OCI-LY3 (cell line): ENCODE data around the gene TECPR2.

Source experiments
- H2AFZ ChIP-seq: fragments of 200-600, 300-600 bp; shearing (Covaris generic); 2 replicates; pipeline ENCODE4 v1.6.0; 2014; ENCODE audit warnings: antibody characterized with exemption, low read depth, low read length
- H3K27ac ChIP-seq: fragments of 200-600, 300-600 bp; sonication (generic); 2 replicates; pipeline ENCODE4 v1.5.1; 2014; ENCODE audit warnings: mild to moderate bottlenecking, low read length, moderate library complexity, mixed read lengths
- H3K27me3 ChIP-seq: fragments of 200-600, 300-600 bp; sonication (generic); 2 replicates; pipeline ENCODE4 v1.6.1; 2014; ENCODE audit warnings: low read depth, low read length, mixed read lengths
- H3K36me3 ChIP-seq: fragments of 200-600, 300-600 bp; sonication (generic); replicated peaks from 2 replicates; pipeline ENCODE3; 2014; ENCODE audit warnings: low read depth, low read length, mixed read lengths
- H3K4me1 ChIP-seq: fragments of 300-600, 200-600 bp; sonication (generic); 2 replicates; pipeline ENCODE4 v1.6.1; 2014; ENCODE audit warnings: low read length, mixed read lengths
- H3K4me2 ChIP-seq: fragments of 200-600, 300-600 bp; sonication (generic); 2 replicates; pipeline ENCODE4 v1.6.1; 2014; ENCODE audit warnings: low read length, mixed read lengths
- H3K4me3 ChIP-seq: fragments of 300-600, 200-600 bp; sonication (generic); 2 replicates; pipeline ENCODE4 v1.5.1; 2014; ENCODE audit warnings: antibody characterized with exemption, mild to moderate bottlenecking, low read length, moderate library complexity
- H3K79me2 ChIP-seq: fragments of 300-600, 200-600 bp; shearing (Covaris generic); 2 replicates; pipeline ENCODE4 v1.6.1; 2014; ENCODE audit warnings: mild to moderate bottlenecking, low read length, mixed read lengths
- H3K9ac ChIP-seq: fragments of 300-600, 200-600 bp; shearing (Covaris generic); 2 replicates; pipeline ENCODE4 v1.6.0; 2014; ENCODE audit warnings: mild to moderate bottlenecking, low read length, moderate library complexity
- H3K9me3 ChIP-seq: fragments of 200-600, 300-600 bp; shearing (Covaris generic); 2 replicates; pipeline ENCODE4 v1.6.1; 2014; ENCODE audit warnings: low read length, mixed read lengths; ENCODE audit not compliant: insufficient read depth
- H4K20me1 ChIP-seq: fragments of 200-600, 300-600 bp; sonication (generic); 2 replicates; pipeline ENCODE4 v1.6.1; 2016; ENCODE audit warnings: low read length, mixed read lengths; ENCODE audit not compliant: insufficient read depth
- EZH2phosphoT487 ChIP-seq: fragments of 200-600 bp; shearing (Covaris generic); IDR thresholded peaks from 2 replicates; pipeline ENCODE4 v1.6.1; 2018; ENCODE audit warnings: antibody characterized with exemption, mixed run types, low read depth
- TF ChIP-seq, protein P1 (sequence below): fragments of 200-600, 300-600 bp; sonication (generic); IDR thresholded peaks from 2 replicates; pipeline ENCODE4 v1.5.1; 2014; ENCODE audit warnings: antibody characterized with exemption, low read length, low read depth

Gene TECPR2

DNA sequence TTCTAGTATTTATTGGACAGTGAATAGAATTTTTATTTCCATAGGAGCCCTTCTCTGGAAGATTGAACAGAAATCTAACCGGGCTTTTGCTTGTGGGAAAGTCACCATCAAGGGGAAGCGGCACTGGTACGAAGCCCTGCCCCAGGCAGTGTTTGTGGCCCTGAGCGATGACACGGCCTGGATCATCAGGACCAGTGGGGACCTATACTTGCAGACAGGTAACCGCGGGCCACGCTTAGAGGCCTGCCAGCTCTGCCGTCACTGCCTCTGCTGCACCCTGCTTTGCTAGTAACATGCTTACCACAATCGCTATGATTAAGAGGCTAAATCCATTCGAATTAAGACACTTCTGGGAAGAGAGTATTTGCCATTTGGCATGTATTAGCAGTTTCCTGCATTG lies 77.7 kb downstream of the TECPR2 start:
- Histone ChIP-seq H3K9ac (no peak overlapping the region), H3K27me3 (no peaks in the 10 kb centered on the region), H3K9me3 (no peaks in the 10 kb centered on the region)

DNA sequence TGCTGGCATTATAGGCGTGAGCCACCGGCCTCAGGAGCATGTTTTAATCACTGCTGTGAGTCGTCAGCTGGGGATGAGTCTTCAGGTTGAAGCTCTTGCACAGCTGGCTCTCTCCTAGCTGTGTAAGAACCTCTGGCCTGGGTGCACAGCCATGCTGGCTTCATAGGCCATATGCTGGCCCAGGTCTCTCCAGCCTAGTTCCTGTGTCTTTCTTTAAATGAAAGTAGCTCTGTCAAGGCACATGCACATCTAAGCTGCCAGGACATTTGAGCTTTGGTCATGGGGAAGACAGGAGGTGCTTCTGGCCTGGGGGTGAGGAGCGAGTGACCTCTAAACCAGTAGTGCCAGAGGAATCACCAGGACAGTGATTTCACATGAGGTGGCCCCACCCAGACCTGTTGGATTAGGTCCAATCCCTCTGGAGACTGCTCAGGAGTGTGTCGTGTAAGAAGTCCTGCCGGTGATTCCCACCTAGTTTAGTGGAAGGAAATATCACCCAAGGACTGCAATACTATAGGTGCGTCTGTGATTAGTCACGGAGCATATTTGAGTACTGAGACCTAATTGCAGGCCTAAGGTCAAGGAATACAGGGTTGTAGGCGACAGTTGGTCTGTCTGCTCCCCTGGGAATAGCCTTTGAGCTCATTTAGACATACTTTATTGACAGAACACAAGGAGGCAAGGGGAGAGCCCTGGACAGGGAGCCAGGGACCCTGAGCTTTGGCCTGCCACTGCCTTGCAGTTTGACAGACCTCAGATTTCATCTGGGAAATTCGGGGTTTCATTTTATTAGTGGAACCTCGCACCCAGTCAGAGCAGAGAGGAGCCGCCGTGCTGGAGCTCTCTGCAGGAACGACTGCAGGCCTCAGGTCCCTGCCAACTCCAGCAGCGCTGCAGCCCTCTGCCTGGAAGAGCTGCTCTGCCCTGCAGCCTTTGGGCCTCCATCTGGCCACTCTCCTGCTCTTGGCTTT lies 79.8 kb downstream of the TECPR2 start:
- Histone ChIP-seq H3K4me2 (no peak overlapping the region), H4K20me1 (no peaks in the 10 kb centered on the region), H3K79me2 (no peaks in the 10 kb centered on the region), H3K27me3 (no peaks in the 10 kb centered on the region), H3K27ac (no peak overlapping the region), H3K4me3 (no peak overlapping the region), H3K9me3 (no peaks in the 10 kb centered on the region), H2AFZ (no peak overlapping the region), H3K9ac (no peak overlapping the region), H3K4me1 (peaks cover 4% of the 10 kb centered on the region; the same call in 1 of the 2 replicates), H3K36me3 (peaks cover 5% of the 10 kb centered on the region)
- TF ChIP-seq, protein P1, sequence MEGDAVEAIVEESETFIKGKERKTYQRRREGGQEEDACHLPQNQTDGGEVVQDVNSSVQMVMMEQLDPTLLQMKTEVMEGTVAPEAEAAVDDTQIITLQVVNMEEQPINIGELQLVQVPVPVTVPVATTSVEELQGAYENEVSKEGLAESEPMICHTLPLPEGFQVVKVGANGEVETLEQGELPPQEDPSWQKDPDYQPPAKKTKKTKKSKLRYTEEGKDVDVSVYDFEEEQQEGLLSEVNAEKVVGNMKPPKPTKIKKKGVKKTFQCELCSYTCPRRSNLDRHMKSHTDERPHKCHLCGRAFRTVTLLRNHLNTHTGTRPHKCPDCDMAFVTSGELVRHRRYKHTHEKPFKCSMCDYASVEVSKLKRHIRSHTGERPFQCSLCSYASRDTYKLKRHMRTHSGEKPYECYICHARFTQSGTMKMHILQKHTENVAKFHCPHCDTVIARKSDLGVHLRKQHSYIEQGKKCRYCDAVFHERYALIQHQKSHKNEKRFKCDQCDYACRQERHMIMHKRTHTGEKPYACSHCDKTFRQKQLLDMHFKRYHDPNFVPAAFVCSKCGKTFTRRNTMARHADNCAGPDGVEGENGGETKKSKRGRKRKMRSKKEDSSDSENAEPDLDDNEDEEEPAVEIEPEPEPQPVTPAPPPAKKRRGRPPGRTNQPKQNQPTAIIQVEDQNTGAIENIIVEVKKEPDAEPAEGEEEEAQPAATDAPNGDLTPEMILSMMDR: no peak
- TF ChIP-seq EZH2phosphoT487: no peak

More for the DNA sequence above, 77.7 kb downstream of the TECPR2 start:
- H4K20me1 ChIP-seq: no peaks in the 10 kb centered on the region
- no peak overlapping the region for H3K27ac ChIP-seq
- no peaks in the 10 kb centered on the region for H3K79me2 ChIP-seq
- peaks cover 5% of the 10 kb centered on the region for H3K36me3 ChIP-seq
- H3K4me3 ChIP-seq: no peak overlapping the region
- peaks cover 4% of the 10 kb centered on the region; the same call in 1 of the 2 replicates for H3K4me1 ChIP-seq
- no peak overlapping the region for H3K4me2 ChIP-seq
- TF ChIP-seq, protein P1: no peak
- no peak for TF ChIP-seq EZH2phosphoT487
- H2AFZ ChIP-seq: no peak overlapping the region

DNA sequence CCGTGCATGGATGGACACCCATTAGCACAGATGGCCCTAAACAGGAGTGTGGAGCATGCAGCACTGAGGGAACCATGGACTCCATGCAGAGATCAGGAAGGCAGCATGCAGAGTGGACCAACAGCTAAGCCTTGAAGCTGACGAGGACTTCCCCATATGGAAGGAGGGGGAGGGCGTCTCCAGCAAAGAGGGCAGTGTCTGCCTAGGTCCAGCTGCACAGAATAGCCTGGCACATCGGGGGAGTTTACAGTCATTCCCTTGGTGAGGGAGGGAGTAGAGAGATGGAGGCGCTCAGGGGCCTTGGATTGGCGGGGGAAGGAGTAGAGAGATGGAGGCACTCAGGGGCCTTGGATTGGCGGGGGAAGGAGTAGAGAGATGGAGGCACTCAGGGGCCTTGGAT lies 82.3 kb downstream of the TECPR2 start:
- Histone ChIP-seq H3K79me2 (no peaks in the 10 kb centered on the region), H3K9me3 (no peaks in the 10 kb centered on the region), H3K9ac (no peak overlapping the region), H3K36me3 (peaks cover 5% of the 10 kb centered on the region), H3K4me2 (no peak overlapping the region), H3K4me1 (no peaks in the 10 kb centered on the region), H3K27ac (no peak overlapping the region), H3K4me3 (no peak overlapping the region), H2AFZ (no peak overlapping the region), H3K27me3 (no peaks in the 10 kb centered on the region), H4K20me1 (no peaks in the 10 kb centered on the region)
- TF ChIP-seq, protein P1: no peak
- no peak for TF ChIP-seq EZH2phosphoT487

DNA sequence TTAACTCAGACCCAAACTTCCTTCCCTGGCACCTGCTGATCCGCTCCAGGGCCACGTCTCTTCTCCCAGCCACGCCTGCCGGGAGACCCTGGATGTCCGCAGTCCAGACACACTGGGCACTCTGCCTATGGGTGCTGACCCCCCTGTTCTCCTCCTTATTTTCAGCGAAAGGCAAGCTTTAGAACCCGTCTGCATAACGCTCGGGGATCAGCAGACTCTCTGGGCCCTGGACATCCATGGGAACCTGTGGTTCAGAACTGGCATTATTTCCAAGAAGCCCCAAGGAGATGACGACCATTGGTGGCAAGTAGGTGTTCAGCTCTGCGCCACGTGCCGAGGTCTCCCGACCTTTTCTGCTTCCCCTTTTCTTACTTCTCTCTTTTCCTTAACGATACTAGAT lies 82.9 kb downstream of the TECPR2 start:
- no peak overlapping the region for H3K4me2 ChIP-seq
- no peak overlapping the region for H2AFZ ChIP-seq
- H3K79me2 ChIP-seq: no peaks in the 10 kb centered on the region
- H3K9me3 ChIP-seq: no peaks in the 10 kb centered on the region
- TF ChIP-seq, protein P1: no peak
- no peaks in the 10 kb centered on the region for H3K4me1 ChIP-seq
- H3K27me3 ChIP-seq: no peaks in the 10 kb centered on the region
- H4K20me1 ChIP-seq: no peaks in the 10 kb centered on the region
- peaks cover 2% of the 10 kb centered on the region for H3K36me3 ChIP-seq
- no peak overlapping the region for H3K9ac ChIP-seq
- H3K27ac ChIP-seq: no peak overlapping the region
- no peak overlapping the region for H3K4me3 ChIP-seq
